DND-41 (cell line): ENCODE measurements around the gene PTPRN2.

Source experiments
- CTCF ChIP-seq: IDR thresholded peaks from 2 replicates; pipeline ENCODE4 v1.5.1; 2012; ENCODE audit warnings: borderline replicate concordance, low read length, moderate library complexity, mild to moderate bottlenecking; ENCODE audit not compliant: poor library complexity, severe bottlenecking; ENCODE audit errors: extremely low read depth
- EZH2 ChIP-seq: IDR thresholded peaks from 3 replicates; pipeline ENCODE4 v1.6.1; 2012; ENCODE audit warnings: borderline replicate concordance, low read depth, mild to moderate bottlenecking, moderate library complexity, low read length, inconsistent platforms; ENCODE audit not compliant: severe bottlenecking

GRCh38 chr7:158475679-158476052 lies 112.0 kb downstream of the PTPRN2 start:
- TF ChIP-seq CTCF (no peak), EZH2 (no peak)
